Activated T-cell treated with anti-CD3 and anti-CD28 coated beads, Interleukin-2, amount 50 U/mL, for 4 hours (primary cell): Measurements from ENCODE around the gene DYDC1. TPM values are rescaled to one million over a fixed set of nuclear protein-coding genes. Genes with fewer than 3 reads are reported as not detected.

Experiments
- total RNA-seq, 3 donors: library from RNA; stranded (reverse); gene quantifications; one replicate each; pipeline ENCODE4 v1.2.1, GENCODE V29; 2021

The DYDC1 gene
- total RNA-seq, 3 donors from 2014 or later, result not detected

Other genes starting within 250 kb of the DYDC1 start
- not detected for gene PLAC9, start 224.0 kb downstream of the DYDC1 start, total RNA-seq
- 100 to 1,000 TPM; 157 to 161 (median 158) TPM for gene ANXA11, start 151.2 kb downstream of the DYDC1 start, total RNA-seq
- gene MAT1A, start 67.1 kb downstream of the DYDC1 start, total RNA-seq, result under 1 TPM; 0.13 to 0.54 (median 0.16) TPM
- gene DYDC2, start within 50 bp of the DYDC1 start, total RNA-seq, result not detected
- gene PRXL2A, start 51.8 kb upstream of the DYDC1 start, total RNA-seq, result 10 to 100 TPM in 2 of 3 donors, 1 to 10 TPM in 1; 6.1 to 11.1 (median 10.8) TPM
- gene TSPAN14, start 97.6 kb upstream of the DYDC1 start, total RNA-seq, result 10 to 100 TPM; 31.8 to 36.2 (median 35.0) TPM
- gene SH2D4B, start 181.1 kb upstream of the DYDC1 start, total RNA-seq, result under 1 TPM; 0.13 to 0.22 (median 0.20) TPM